IMR-90 (cell line): ENCODE measurements around the gene ISCU. TPM values are rescaled to one million over a fixed set of nuclear protein-coding genes. Genes with fewer than 3 reads are reported as not detected.

Source experiments
- ATAC-seq: fragments of 200-7000 bp; cut with Tn5 transposase; 2 replicates; pipeline ENCODE4 v1.9.1; 2020; ENCODE audit warnings: low read depth, mild to moderate bottlenecking, moderate library complexity
- Bru-seq: library from RNA; stranded (reverse); fragments of 400-500 nt; gene quantifications from one replicate; lab custom pipeline; 2021; lab: Mats Ljungman, UMichigan
- BruChase-seq, 2 experiments: library from RNA; stranded (reverse); fragments of 400-500 nt; gene quantifications; one replicate each; lab custom pipeline; 2021; lab: Mats Ljungman, UMichigan
- BruUV-seq: library from RNA; stranded (reverse); fragments of 400-500 nt; replicated peaks from 2 replicates; lab custom pipeline; 2021; lab: Mats Ljungman, UMichigan
- CTCF ChIA-PET: fragments of 300-600 bp; formaldehyde crosslinking; extraction: SDS; loops from one replicate; lab custom pipeline; 2021; ENCODE audit warnings: antibody characterized with exemption; lab: Yijun Ruan, JAX
- POLR2A ChIA-PET: fragments of 300-600 bp; sonication (Branson Sonifier 250); formaldehyde crosslinking; loops from one replicate; lab custom pipeline; 2022; ENCODE audit warnings: antibody characterized with exemption; ENCODE audit not compliant: unreplicated experiment; lab: Charles Lee
- DNase-seq: peaks from one replicate; pipeline ENCODE4 v3.0.0; 2013
- H2AFZ ChIP-seq: replicated peaks from 2 replicates; pipeline ENCODE3; 2013; ENCODE audit warnings: low read length, mild to moderate bottlenecking; ENCODE audit not compliant: poor library complexity
- H2AK5ac ChIP-seq: 2 replicates; pipeline ENCODE4 v1.6.1; 2013; ENCODE audit warnings: low read depth, low read length, inconsistent platforms
- H2AK9ac ChIP-seq: replicated peaks from 2 replicates; pipeline ENCODE3; 2013; ENCODE audit warnings: mild to moderate bottlenecking, low read depth, low read length, moderate library complexity; ENCODE audit not compliant: poor library complexity
- H2BK120ac ChIP-seq: 2 replicates; pipeline ENCODE4 v1.6.1; 2013; ENCODE audit warnings: low read depth, low read length, inconsistent platforms
- H2BK15ac ChIP-seq: 3 replicates; pipeline ENCODE4 v1.6.1; 2013; ENCODE audit warnings: low read depth, low read length, inconsistent platforms
- H2BK20ac ChIP-seq: 2 replicates; pipeline ENCODE4 v1.6.1; 2013; ENCODE audit warnings: low read depth, mild to moderate bottlenecking, inconsistent platforms, low read length, moderate library complexity
- H2BK5ac ChIP-seq: 2 replicates; pipeline ENCODE4 v1.6.1; 2013; ENCODE audit warnings: mild to moderate bottlenecking, low read depth, low read length, inconsistent platforms; ENCODE audit not compliant: poor library complexity, severe bottlenecking
- H3K14ac ChIP-seq: replicated peaks from 2 replicates; pipeline ENCODE4 v1.6.1; 2013; ENCODE audit warnings: low read depth, low read length, inconsistent platforms
- H3K18ac ChIP-seq: 2 replicates; pipeline ENCODE4 v1.6.1; 2013; ENCODE audit warnings: low read depth, low read length, control low read depth
- H3K23ac ChIP-seq: 2 replicates; pipeline ENCODE4 v1.6.1; 2013; ENCODE audit warnings: low read depth, low read length, inconsistent platforms
- H3K27ac ChIP-seq: 2 replicates; pipeline ENCODE4 v1.5.1; 2013; ENCODE audit warnings: mild to moderate bottlenecking, control low read depth, low read length; ENCODE audit not compliant: insufficient read depth
- H3K27me3 ChIP-seq: 2 replicates; pipeline ENCODE4 v1.6.1; 2013; ENCODE audit warnings: low read length; ENCODE audit not compliant: control insufficient read depth, insufficient read depth
- H3K36me3 ChIP-seq: 2 replicates; pipeline ENCODE4 v1.6.1; 2013; ENCODE audit warnings: low read length, mixed read lengths; ENCODE audit not compliant: control insufficient read depth, insufficient read depth
- H3K4ac ChIP-seq: 2 replicates; pipeline ENCODE4 v1.6.1; 2013; ENCODE audit warnings: low read depth, low read length, inconsistent platforms
- H3K4me1 ChIP-seq: 2 replicates; pipeline ENCODE4 v1.6.1; 2013; ENCODE audit warnings: low read length, mixed read lengths; ENCODE audit not compliant: control insufficient read depth, insufficient read depth
- H3K4me2 ChIP-seq: 2 replicates; pipeline ENCODE4 v1.6.1; 2013; ENCODE audit warnings: low read depth, mild to moderate bottlenecking, control low read depth, low read length, moderate library complexity
- H3K4me3 ChIP-seq: 2 replicates; pipeline ENCODE4 v1.5.1; 2013; ENCODE audit warnings: low read depth, mild to moderate bottlenecking, control low read depth, low read length, moderate library complexity; ENCODE audit not compliant: insufficient read depth
- H3K56ac ChIP-seq: 2 replicates; pipeline ENCODE4 v1.6.1; 2013; ENCODE audit warnings: low read length, inconsistent platforms; ENCODE audit not compliant: insufficient read depth; ENCODE audit errors: extremely low read depth
- H3K79me1 ChIP-seq, 2 experiments: 2 replicates each; pipeline ENCODE4 v1.6.1; 2013; ENCODE audit warnings: low read length in 2 of 2, inconsistent platforms in 1 of 2, low read depth in 1 of 2
- H3K9ac ChIP-seq: 2 replicates; pipeline ENCODE4 v1.6.1; 2013; ENCODE audit warnings: low read depth, low read length, control low read depth
- H3K9me1 ChIP-seq: 2 replicates; pipeline ENCODE4 v1.6.1; 2013; ENCODE audit warnings: low read length, inconsistent platforms; ENCODE audit not compliant: insufficient read depth
- H3K9me3 ChIP-seq: 2 replicates; pipeline ENCODE4 v1.6.1; 2013; ENCODE audit warnings: low read length; ENCODE audit not compliant: control insufficient read depth, insufficient read depth
- H4K20me1 ChIP-seq: 2 replicates; pipeline ENCODE4 v1.6.1; 2013; ENCODE audit warnings: low read length, inconsistent platforms; ENCODE audit not compliant: insufficient read depth
- H4K5ac ChIP-seq: 2 replicates; pipeline ENCODE4 v1.6.1; 2013; ENCODE audit warnings: mild to moderate bottlenecking, low read depth, low read length, control low read depth
- H4K8ac ChIP-seq, 2 experiments: 2 replicates each; pipeline ENCODE4 v1.6.1; 2013; ENCODE audit warnings: low read depth in 2 of 2, low read length in 2 of 2, control low read depth in 1 of 2, inconsistent platforms in 1 of 2
- H4K91ac ChIP-seq: 2 replicates; pipeline ENCODE4 v1.6.1; 2013; ENCODE audit warnings: low read depth, low read length, inconsistent platforms; ENCODE audit not compliant: insufficient read depth
- BHLHE40 ChIP-seq: fragments of 150-350 bp; IDR thresholded peaks from 2 replicates; pipeline ENCODE4 v1.6.1; 2016; ENCODE audit warnings: mild to moderate bottlenecking, low read depth, low read length
- CEBPB ChIP-seq: IDR thresholded peaks from 2 replicates; pipeline ENCODE4 v1.6.1; 2012; ENCODE audit warnings: low read depth, low read length, improper control_type of control experiment
- CHD1 ChIP-seq: IDR thresholded peaks from 2 replicates; pipeline ENCODE4 v1.6.1; 2012; ENCODE audit warnings: low read depth, low read length, improper control_type of control experiment
- MAZ ChIP-seq: IDR thresholded peaks from 2 replicates; pipeline ENCODE4 v1.6.1; 2012; ENCODE audit warnings: low read depth, mild to moderate bottlenecking, low read length, improper control_type of control experiment, moderate library complexity, borderline replicate concordance
- MXI1 ChIP-seq: IDR thresholded peaks from 2 replicates; pipeline ENCODE4 v1.6.1; 2012; ENCODE audit warnings: low read depth, mild to moderate bottlenecking, low read length, moderate library complexity, borderline replicate concordance
- POLR2A ChIP-seq: IDR thresholded peaks from 2 replicates; pipeline ENCODE4 v1.6.1; 2012; ENCODE audit warnings: mild to moderate bottlenecking, low read depth, low read length
- SMC3 ChIP-seq: fragments of 150-350 bp; IDR thresholded peaks from 2 replicates; pipeline ENCODE4 v1.6.1; 2016; ENCODE audit warnings: low read depth, mild to moderate bottlenecking, antibody characterized with exemption, low read length, moderate library complexity
- USF2 ChIP-seq: fragments of 150-350 bp; IDR thresholded peaks from 2 replicates; pipeline ENCODE4 v1.6.1; 2017; ENCODE audit warnings: mild to moderate bottlenecking, antibody characterized with exemption, low read length, low read depth
- WGBS, 2 experiments: methylation state at CpG; one replicate each; pipeline versions ENCODE4 v1.1.5 to v1.1.7; 2013; ENCODE audit warnings: missing lambda C conversion rate in 2 of 2; ENCODE audit not compliant: insufficient read length in 1 of 2; ENCODE audit errors: extremely low coverage in 2 of 2; 5-methylcytosine and 5-hydroxymethylcytosine counted together
- dilution Hi-C: fragments of 300-500 bp; cut with HindIII; formaldehyde crosslinking; loops from one replicate; pipeline ENCODE4 v1.14.3; 2018; ENCODE audit warnings: low sequenced_read_pairs; ENCODE audit not compliant: unreplicated experiment
- in situ Hi-C: fragments of 300-500 bp; cut with MboI; formaldehyde crosslinking; loops from 3 replicates; pipeline ENCODE4 v1.14.3; 2019; ENCODE audit warnings: low sequenced_read_pairs, inconsistent platforms, mixed read lengths
- intact Hi-C: fragments of 100-400 bp; cut with micrococcal nuclease; formaldehyde crosslinking; loops from 2 replicates; pipeline ENCODE4 v1.10.0; 2022
- long read RNA-seq: library from polyadenylated mRNA; unstranded; transcript quantifications from one replicate; pipeline ENCODE4 v2.0.0, GENCODE V29; 2021; ENCODE audit not compliant: unreplicated experiment
- polyA plus RNA-seq, 3 experiments: library from polyadenylated mRNA; depleted of rRNA; stranded (reverse); fragments of >200 nt; gene quantifications; 2 replicates each; pipeline ENCODE4 v1.2.3, GENCODE V29; 2012; ENCODE audit warnings: low replicate concordance in 1 of 3
- total RNA-seq: library from RNA; depleted of rRNA; stranded (reverse); fragments of >200 nt; gene quantifications from 2 replicates; pipeline ENCODE4 v1.2.3, GENCODE V29; 2012; rRNA removed

The ISCU gene
- 52.7 and 58.3 TPM in 2 replicates for total RNA-seq
- 77.9 and 87.2 TPM in 2 replicates for polyA plus RNA-seq (2012; rRNA removed)
- 38.1 and 73.2 TPM in 2 replicates for polyA plus RNA-seq (2012; cell fraction: cytosol; rRNA removed)
- 37.4 and 201 TPM in 2 replicates for polyA plus RNA-seq (2012; cell fraction: nucleus; rRNA removed; ENCODE audit: low replicate concordance)
- Bru-seq, nascent RNA = percentile 78 among the genes with signal in this experiment
- BruChase-seq, experiment 1, labeled RNA remaining after a 6-hour chase = percentile 74 among the genes with signal in this experiment
- percentile 65 among the genes with signal in this experiment for BruChase-seq, experiment 2, labeled RNA remaining after a 2-hour chase
- long read RNA-seq, transcript ISCU-201 (5 exons, 994 nt) = major isoform, 92 of 122 reads
- long read RNA-seq, partial matches to known transcripts = 18 of 122 reads
- long read RNA-seq, other reads (novel, unspliced or antisense) = 11 of 122 reads

GRCh38 chr12:108562348-108563135, at the start of gene ISCU:
TSS of gene ISCU (plus strand) at chr12:108562596. CDS start at chr12:108562623, 27 bp downstream.
- Histone ChIP-seq H4K5ac (peak within 1 kb of the TSS; percentile 86), H3K36me3 (peaks cover 28% of the 10 kb centered on the region), H4K91ac (peak within 1 kb of the TSS; percentile 80), H3K4me3 (peak within 1 kb of the TSS; percentile 92), H2AK9ac (peak within 1 kb of the TSS; percentile 98), H2BK20ac (no peak within 1 kb of the TSS), H3K27me3 (no peaks in the 10 kb centered on the region), H3K9ac (peak within 1 kb of the TSS; percentile 88), H2BK120ac (peak within 1 kb of the TSS; percentile 64; the same call in 1 of the 2 replicates), H3K4ac (peak within 1 kb of the TSS; percentile 86), H3K27ac (peak within 1 kb of the TSS; percentile 89), H3K23ac (peak within 1 kb of the TSS; percentile 88), H3K4me2 (peak within 1 kb of the TSS; percentile 99), H4K8ac (peak within 1 kb of the TSS; percentile 80 to 97), H3K56ac (peak within 1 kb of the TSS; percentile 91), H2AFZ (peak within 1 kb of the TSS; percentile 98), H3K4me1 (no peaks in the 10 kb centered on the region), H3K14ac (peak within 1 kb of the TSS; percentile 93; the same call in 1 of the 2 replicates), H2BK5ac (peak within 1 kb of the TSS; percentile 88), H3K9me1 (peaks cover 9% of the 10 kb centered on the region; the same call in 1 of the 2 replicates), H3K9me3 (no peaks in the 10 kb centered on the region), H3K79me1 (peaks cover 15 to 56% of the 10 kb centered on the region in 2 experiments), H2AK5ac (peak within 1 kb of the TSS; percentile 59), H3K18ac (peak within 1 kb of the TSS; percentile 11), H2BK15ac (no peak within 1 kb of the TSS; the same call in 2 of the 3 replicates), H4K20me1 (peaks cover 23% of the 10 kb centered on the region)
- CTCF ChIA-PET = no interaction called here
- DNase-seq (peak; percentile 95), ATAC-seq (peak; percentile 86)
- POLR2A ChIA-PET = no interaction called here
- no TSS peak for BruUV-seq
- in situ Hi-C loops (loop anchor here (5.0 to 10.0 kb wide), 2 partner anchors 392 to 530 kb away; partner anchors contain the start of gene ALKBH2), dilution Hi-C loops (no loop called here), intact Hi-C loops (loop anchor here (1.0 to 2.0 kb wide), 7 partner anchors 46 to 531 kb away; partner anchors contain the start of genes ALKBH2 and CORO1C)
- 0% methylated on average over 44 of the region's 72 CpGs; no CpG with 5 or more reads in 1 of the 2 experiments for WGBS, 2 experiments
- peak; percentile 80; the same call in 1 of the 2 replicates for TF ChIP-seq MXI1
- peak; percentile 99 for TF ChIP-seq MAZ
- TF ChIP-seq POLR2A = peak; percentile 88
- no peak for TF ChIP-seq USF2
- TF ChIP-seq CEBPB = no peak
- TF ChIP-seq BHLHE40 = peak; percentile 75
- TF ChIP-seq SMC3 = no peak
- TF ChIP-seq CHD1 = no peak
